ENCODE results near the gene FNDC10.

DNA sequence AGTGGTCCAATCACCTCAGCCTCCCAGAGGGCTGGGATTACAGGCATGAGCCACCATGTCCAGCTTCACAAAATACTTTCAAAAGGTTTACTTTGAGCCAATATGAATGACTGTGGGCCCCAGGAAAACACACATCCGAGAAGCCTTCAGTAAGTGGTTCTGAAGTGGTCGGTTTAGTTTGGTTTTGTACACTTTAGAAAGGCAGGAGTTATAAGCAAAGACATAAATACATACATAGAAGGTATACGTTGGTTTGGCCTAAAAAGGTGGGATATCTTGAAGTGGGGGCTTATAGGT lies 12.1 kb upstream of the FNDC10 start:
- TF ChIP-seq POLR2A (IDR thresholded peaks at IDR 0.05; ENCODE audit: low read depth, low read length) = no peak
- TF ChIP-seq, protein P1, sequence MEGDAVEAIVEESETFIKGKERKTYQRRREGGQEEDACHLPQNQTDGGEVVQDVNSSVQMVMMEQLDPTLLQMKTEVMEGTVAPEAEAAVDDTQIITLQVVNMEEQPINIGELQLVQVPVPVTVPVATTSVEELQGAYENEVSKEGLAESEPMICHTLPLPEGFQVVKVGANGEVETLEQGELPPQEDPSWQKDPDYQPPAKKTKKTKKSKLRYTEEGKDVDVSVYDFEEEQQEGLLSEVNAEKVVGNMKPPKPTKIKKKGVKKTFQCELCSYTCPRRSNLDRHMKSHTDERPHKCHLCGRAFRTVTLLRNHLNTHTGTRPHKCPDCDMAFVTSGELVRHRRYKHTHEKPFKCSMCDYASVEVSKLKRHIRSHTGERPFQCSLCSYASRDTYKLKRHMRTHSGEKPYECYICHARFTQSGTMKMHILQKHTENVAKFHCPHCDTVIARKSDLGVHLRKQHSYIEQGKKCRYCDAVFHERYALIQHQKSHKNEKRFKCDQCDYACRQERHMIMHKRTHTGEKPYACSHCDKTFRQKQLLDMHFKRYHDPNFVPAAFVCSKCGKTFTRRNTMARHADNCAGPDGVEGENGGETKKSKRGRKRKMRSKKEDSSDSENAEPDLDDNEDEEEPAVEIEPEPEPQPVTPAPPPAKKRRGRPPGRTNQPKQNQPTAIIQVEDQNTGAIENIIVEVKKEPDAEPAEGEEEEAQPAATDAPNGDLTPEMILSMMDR (IDR thresholded peaks at IDR 0.05; ENCODE audit: extremely low read depth in 1 of 2, insufficient read depth in 1 of 2, low read depth in 1 of 2, low read length in 2 of 2) = no peak
- TF ChIP-seq, protein P2, sequence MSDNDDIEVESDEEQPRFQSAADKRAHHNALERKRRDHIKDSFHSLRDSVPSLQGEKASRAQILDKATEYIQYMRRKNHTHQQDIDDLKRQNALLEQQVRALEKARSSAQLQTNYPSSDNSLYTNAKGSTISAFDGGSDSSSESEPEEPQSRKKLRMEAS (IDR thresholded peaks at IDR 0.05; ENCODE audit: insufficient read depth, insufficient read length) = no peak
- no peak for TF ChIP-seq EZH2 (IDR thresholded peaks at IDR 0.05; ENCODE audit: borderline replicate concordance, low read depth, low read length, severe bottlenecking)
- TF ChIP-seq POLR2AphosphoS5 (IDR thresholded peaks at IDR 0.05; ENCODE audit: insufficient read depth, low read depth, low read length) = no peak
- TF ChIP-seq JUN (IDR thresholded peaks at IDR 0.05; ENCODE audit: borderline replicate concordance, insufficient read depth, insufficient read length, low read depth) = no peak
- no peak for TF ChIP-seq GATA2 (IDR thresholded peaks at IDR 0.05; ENCODE audit: insufficient read depth, insufficient read length, low read depth, low read length)
- TF ChIP-seq FOS (IDR thresholded peaks at IDR 0.05; ENCODE audit: borderline replicate concordance, insufficient read depth, low read length) = no peak
- no peak for TF ChIP-seq MYC (IDR thresholded peaks at IDR 0.05; ENCODE audit: low read depth, low read length)

All from endothelial cell of umbilical vein (primary cell).